Trophoblast cell (in vitro differentiated cells and primary cell): ENCODE measurements around the gene ACP4.
"Not testable (repeated sequence)": the region's sequence is repeated elsewhere in the genome, so short reads cannot be mapped to it uniquely, and the experiment has no call there.

Experiments
- DNase-seq, 2 donors: peaks; one replicate each; pipeline ENCODE4 v3.0.0-alpha.2; 2016
- H2AFZ ChIP-seq: 2 replicates; pipeline ENCODE4 v1.6.1; 2013; ENCODE audit warnings: low read length, moderate library complexity, mild to moderate bottlenecking; ENCODE audit not compliant: insufficient read depth, poor library complexity
- H2AK5ac ChIP-seq: 2 replicates; pipeline ENCODE4 v1.6.1; 2013; ENCODE audit warnings: mild to moderate bottlenecking, low read length
- H2BK120ac ChIP-seq: 2 replicates; pipeline ENCODE4 v1.6.1; 2013; ENCODE audit warnings: low read length, mild to moderate bottlenecking, moderate library complexity; ENCODE audit not compliant: insufficient read depth, poor library complexity
- H2BK12ac ChIP-seq: 2 replicates; pipeline ENCODE4 v1.6.1; 2013; ENCODE audit warnings: mild to moderate bottlenecking, low read length, moderate library complexity
- H2BK5ac ChIP-seq: 2 replicates; pipeline ENCODE4 v1.6.1; 2013; ENCODE audit warnings: low read length, low read depth, moderate library complexity, mild to moderate bottlenecking; ENCODE audit not compliant: poor library complexity
- H3K14ac ChIP-seq: 2 replicates; pipeline ENCODE4 v1.6.1; 2013; ENCODE audit warnings: mild to moderate bottlenecking, low read length
- H3K18ac ChIP-seq: 2 replicates; pipeline ENCODE4 v1.6.1; 2013; ENCODE audit warnings: mild to moderate bottlenecking, low read length
- H3K23ac ChIP-seq: 2 replicates; pipeline ENCODE4 v1.6.1; 2013; ENCODE audit warnings: low read length
- H3K27ac ChIP-seq: 2 replicates; pipeline ENCODE4 v1.5.1; 2013; ENCODE audit warnings: low read depth, mild to moderate bottlenecking, inconsistent platforms, low read length, moderate library complexity
- H3K27me3 ChIP-seq: 2 replicates; pipeline ENCODE4 v1.6.1; 2013; ENCODE audit warnings: inconsistent platforms, mild to moderate bottlenecking, low read length, moderate library complexity; ENCODE audit not compliant: insufficient read depth
- H3K36me3 ChIP-seq, 2 experiments: 1 replicate in 1 of 2; 2 replicates in 1 of 2; pipeline ENCODE4 v1.6.1; 2013; ENCODE audit warnings: low read length in 2 of 2, mild to moderate bottlenecking in 2 of 2, moderate library complexity in 1 of 2; ENCODE audit not compliant: insufficient read depth in 2 of 2, control insufficient read depth in 1 of 2
- H3K4ac ChIP-seq: 2 replicates; pipeline ENCODE4 v1.6.1; 2013; ENCODE audit warnings: low read depth, mild to moderate bottlenecking, low read length, moderate library complexity
- H3K4me1 ChIP-seq, 2 experiments: 1 replicate in 1 of 2; 2 replicates in 1 of 2; pipeline ENCODE4 v1.6.1; 2013; ENCODE audit warnings: low read length in 2 of 2, mild to moderate bottlenecking in 2 of 2, moderate library complexity in 1 of 2; ENCODE audit not compliant: insufficient read depth in 2 of 2, control insufficient read depth in 1 of 2
- H3K4me2 ChIP-seq: 2 replicates; pipeline ENCODE4 v1.6.1; 2013; ENCODE audit warnings: inconsistent platforms, mild to moderate bottlenecking, low read length, moderate library complexity
- H3K4me3 ChIP-seq: 2 replicates; pipeline ENCODE4 v1.5.1; 2013; ENCODE audit warnings: mild to moderate bottlenecking, low read depth, low read length, inconsistent platforms
- H3K79me1 ChIP-seq: one replicate; pipeline ENCODE4 v1.6.1; 2013; ENCODE audit warnings: low read length
- H3K79me2 ChIP-seq: 2 replicates; pipeline ENCODE4 v1.6.1; 2013; ENCODE audit warnings: low read length, mild to moderate bottlenecking; ENCODE audit not compliant: control insufficient read depth, insufficient read depth, poor library complexity
- H3K9ac ChIP-seq: 2 replicates; pipeline ENCODE4 v1.6.1; 2013; ENCODE audit warnings: mild to moderate bottlenecking, low read length
- H3K9me3 ChIP-seq: 2 replicates; pipeline ENCODE4 v1.6.1; 2013; ENCODE audit warnings: low read depth, mild to moderate bottlenecking, control low read depth, inconsistent platforms, low read length; ENCODE audit not compliant: insufficient read depth
- H4K12ac ChIP-seq: 2 replicates; pipeline ENCODE4 v1.6.1; 2013; ENCODE audit warnings: low read depth, mild to moderate bottlenecking, low read length, moderate library complexity
- H4K8ac ChIP-seq: 2 replicates; pipeline ENCODE4 v1.6.1; 2013; ENCODE audit warnings: low read depth, mild to moderate bottlenecking, low read length, moderate library complexity
- H4K91ac ChIP-seq: one replicate; pipeline ENCODE4 v1.6.1; 2013; ENCODE audit warnings: low read depth, mild to moderate bottlenecking, low read length, moderate library complexity
- WGBS: extraction: QIAGEN DNeasy Blood & Tissue Kit; methylation state at CpG from one replicate; pipeline ENCODE4 v1.1.7; 2013; ENCODE audit warnings: missing lambda C conversion rate; ENCODE audit not compliant: insufficient read length, insufficient coverage; ENCODE audit errors: extremely low coverage; 5-methylcytosine and 5-hydroxymethylcytosine counted together

Gene ACP4

GRCh38 chr19:50767263-50767662, 23.0 kb upstream of the ACP4 start:
- H4K12ac ChIP-seq, H3K36me3 ChIP-seq, H3K23ac ChIP-seq, H3K79me2 ChIP-seq, H2AK5ac ChIP-seq, H3K4me1 ChIP-seq, H4K8ac ChIP-seq, H3K9ac ChIP-seq, H3K14ac ChIP-seq, H3K9me3 ChIP-seq, H3K4me3 ChIP-seq, H2BK120ac ChIP-seq, H2AFZ ChIP-seq, H3K4ac ChIP-seq, H2BK5ac ChIP-seq, H2BK12ac ChIP-seq, H4K91ac ChIP-seq, H3K4me2 ChIP-seq, H3K27me3 ChIP-seq, H3K18ac ChIP-seq, H3K27ac ChIP-seq: not testable (repeated sequence)
- DNase-seq, result peak; percentile 94 to 96
- no CpG with 5 or more reads among the region's 5 CpGs for WGBS
- peaks cover 13% of the 10 kb centered on the region for H3K79me1 ChIP-seq

GRCh38 chr19:50768277-50768676, 21.9 kb upstream of the ACP4 start:
- H3K4me1 ChIP-seq, result peaks cover 0 to 4% of the 10 kb centered on the region in 2 experiments
- H2AK5ac ChIP-seq, result no peak overlapping the region
- H2BK5ac ChIP-seq, result no peak overlapping the region
- peak overlapping the region; percentile 35 for H4K8ac ChIP-seq
- no peak overlapping the region for H3K4ac ChIP-seq
- peak overlapping the region; percentile 19 for H3K14ac ChIP-seq
- DNase-seq, result no peak
- H2BK12ac ChIP-seq, result no peak overlapping the region
- H3K4me2 ChIP-seq, result no peak overlapping the region
- H3K9ac ChIP-seq, result no peak overlapping the region
- H3K27me3 ChIP-seq, result no peaks in the 10 kb centered on the region
- no peak overlapping the region for H2AFZ ChIP-seq
- H3K18ac ChIP-seq, result no peak overlapping the region
- no peak overlapping the region for H3K23ac ChIP-seq
- no peak overlapping the region for H4K12ac ChIP-seq
- H3K4me3 ChIP-seq, result no peak overlapping the region
- H2BK120ac ChIP-seq, result no peak overlapping the region
- H3K9me3 ChIP-seq, result no peaks in the 10 kb centered on the region
- peak overlapping the region; percentile 57 for H4K91ac ChIP-seq
- H3K79me1 ChIP-seq, result peaks cover 11% of the 10 kb centered on the region
- no peaks in the 10 kb centered on the region for H3K36me3 ChIP-seq
- WGBS, result no CpG with 5 or more reads among the region's 5 CpGs
- H3K27ac ChIP-seq, result no peak overlapping the region
- H3K79me2 ChIP-seq, result peaks cover 1% of the 10 kb centered on the region

- H4K8ac ChIP-seq, H3K18ac ChIP-seq, H3K23ac ChIP-seq, H4K91ac ChIP-seq, H3K4me2 ChIP-seq, H3K4me3 ChIP-seq, H3K4me1 ChIP-seq, DNase-seq, H2BK120ac ChIP-seq, H2BK5ac ChIP-seq, H2BK12ac ChIP-seq, H2AK5ac ChIP-seq, H3K4ac ChIP-seq, H3K36me3 ChIP-seq, H4K12ac ChIP-seq, H3K9me3 ChIP-seq, H3K79me2 ChIP-seq, H3K79me1 ChIP-seq, H3K27ac ChIP-seq, H3K14ac ChIP-seq, H2AFZ ChIP-seq, H3K9ac ChIP-seq, H3K27me3 ChIP-seq: not testable (repeated sequence)
- no CpG with 5 or more reads among the region's 2 CpGs for WGBS
Measured at GRCh38 chr19:50770164-50770563, 20.1 kb upstream of the ACP4 start, which contains the start of gene GPR32. TSS of gene GPR32 (plus strand) at chr19:50770464. CDS start at chr19:50770601, 137 bp downstream.

GRCh38 chr19:50770888-50771287, 19.3 kb upstream of the ACP4 start:
- Histone ChIP-seq H4K91ac (no peak overlapping the region), H3K9ac (no peak overlapping the region), H3K4me3 (no peak overlapping the region), H3K9me3 (no peaks in the 10 kb centered on the region), H3K4ac (no peak overlapping the region), H3K23ac (no peak overlapping the region), H2BK120ac (no peak overlapping the region), H2BK5ac (no peak overlapping the region), H3K14ac (no peak overlapping the region), H3K79me2 (no peaks in the 10 kb centered on the region), H3K36me3 (no peaks in the 10 kb centered on the region), H3K18ac (no peak overlapping the region), H3K27ac (no peak overlapping the region), H3K4me2 (no peak overlapping the region), H3K27me3 (no peaks in the 10 kb centered on the region), H4K8ac (no peak overlapping the region), H2AFZ (no peak overlapping the region), H2AK5ac (no peak overlapping the region), H3K4me1 (peaks cover 0 to 4% of the 10 kb centered on the region in 2 experiments), H4K12ac (no peak overlapping the region), H2BK12ac (no peak overlapping the region), H3K79me1 (peaks cover 6% of the 10 kb centered on the region)
- WGBS, result no CpG with 5 or more reads among the region's 13 CpGs
- no peak for DNase-seq
